Measurements from ENCODE around the gene BET1. TPM values are rescaled to one million over a fixed set of nuclear protein-coding genes. Genes with fewer than 3 reads are reported as not detected.

Gene BET1
- total RNA-seq, 4 donors from 2014 or later = 7.0 to 11.0 (median 9.2) TPM

GRCh38 chr7:93945756-93946535, 58.2 kb downstream of the BET1 start:
- in situ Hi-C loops (cut with MboI; ENCODE audit: low sequenced_read_pairs in 4 of 4) (no loop called here), intact Hi-C loops (cut with DNase I; ENCODE audit: low total_unique reads) (no loop called here)
- Histone ChIP-seq H3K36me3 (no peaks in the 10 kb centered on the region), H3K4me3 (no peak overlapping the region), H3K4me1 (no peaks in the 10 kb centered on the region), H3K27me3 (no peaks in the 10 kb centered on the region), H3K9me3 (no peaks in the 10 kb centered on the region), H3K27ac (peak overlapping the region in 3 of 4 donors; percentile 52 to 70 (median 67))
- ATAC-seq = no peak
- DNase-seq = no peak
- no peak for TF ChIP-seq POLR2A (IDR thresholded peaks at IDR 0.05)
- TF ChIP-seq, protein P1, sequence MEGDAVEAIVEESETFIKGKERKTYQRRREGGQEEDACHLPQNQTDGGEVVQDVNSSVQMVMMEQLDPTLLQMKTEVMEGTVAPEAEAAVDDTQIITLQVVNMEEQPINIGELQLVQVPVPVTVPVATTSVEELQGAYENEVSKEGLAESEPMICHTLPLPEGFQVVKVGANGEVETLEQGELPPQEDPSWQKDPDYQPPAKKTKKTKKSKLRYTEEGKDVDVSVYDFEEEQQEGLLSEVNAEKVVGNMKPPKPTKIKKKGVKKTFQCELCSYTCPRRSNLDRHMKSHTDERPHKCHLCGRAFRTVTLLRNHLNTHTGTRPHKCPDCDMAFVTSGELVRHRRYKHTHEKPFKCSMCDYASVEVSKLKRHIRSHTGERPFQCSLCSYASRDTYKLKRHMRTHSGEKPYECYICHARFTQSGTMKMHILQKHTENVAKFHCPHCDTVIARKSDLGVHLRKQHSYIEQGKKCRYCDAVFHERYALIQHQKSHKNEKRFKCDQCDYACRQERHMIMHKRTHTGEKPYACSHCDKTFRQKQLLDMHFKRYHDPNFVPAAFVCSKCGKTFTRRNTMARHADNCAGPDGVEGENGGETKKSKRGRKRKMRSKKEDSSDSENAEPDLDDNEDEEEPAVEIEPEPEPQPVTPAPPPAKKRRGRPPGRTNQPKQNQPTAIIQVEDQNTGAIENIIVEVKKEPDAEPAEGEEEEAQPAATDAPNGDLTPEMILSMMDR (IDR thresholded peaks at IDR 0.05 in 4 of 5, conservative IDR thresholded peaks at IDR 0.05 in 1 of 5) = no peak

GRCh38 chr7:93945083-93945482, 59.1 kb downstream of the BET1 start:
- H3K4me1 ChIP-seq = no peaks in the 10 kb centered on the region
- no peaks in the 10 kb centered on the region for H3K36me3 ChIP-seq
- no peak overlapping the region for H3K4me3 ChIP-seq
- no peak for DNase-seq
- H3K27me3 ChIP-seq = no peaks in the 10 kb centered on the region
- H3K27ac ChIP-seq = peak overlapping the region; percentile 47 to 70 (median 60)
- in situ Hi-C loops (cut with MboI; ENCODE audit: low sequenced_read_pairs in 4 of 4) (no loop called here), intact Hi-C loops (cut with DNase I; ENCODE audit: low total_unique reads) (no loop called here)
- no peaks in the 10 kb centered on the region for H3K9me3 ChIP-seq
- no peak for TF ChIP-seq POLR2A (IDR thresholded peaks at IDR 0.05)
- TF ChIP-seq, protein P1 (IDR thresholded peaks at IDR 0.05 in 4 of 5, conservative IDR thresholded peaks at IDR 0.05 in 1 of 5) = no peak
- ATAC-seq = no peak

- no peak for TF ChIP-seq POLR2A (IDR thresholded peaks at IDR 0.05)
- TF ChIP-seq, protein P1 (IDR thresholded peaks at IDR 0.05 in 4 of 5, conservative IDR thresholded peaks at IDR 0.05 in 1 of 5) = no peak
- H3K27me3 ChIP-seq = no peaks in the 10 kb centered on the region
- no peaks in the 10 kb centered on the region for H3K9me3 ChIP-seq
- no peaks in the 10 kb centered on the region for H3K4me1 ChIP-seq
- H3K36me3 ChIP-seq = no peaks in the 10 kb centered on the region
- peak; percentile 50 to 78 for ATAC-seq
- no peak for DNase-seq
- H3K4me3 ChIP-seq = peak overlapping the region in 1 of 4 donors; percentile 6
- intact Hi-C loops (cut with DNase I; ENCODE audit: low total_unique reads) = no loop called here
- in situ Hi-C loops (cut with MboI; ENCODE audit: low sequenced_read_pairs in 4 of 4) = no loop called here
- peak overlapping the region; percentile 47 to 70 (median 60) for H3K27ac ChIP-seq
Observed at GRCh38 chr7:93944673-93945072, 59.5 kb downstream of the BET1 start.

GRCh38 chr7:93943816-93944540, 60.2 kb downstream of the BET1 start:
- intact Hi-C loops (cut with DNase I; ENCODE audit: low total_unique reads) = no loop called here
- no peaks in the 10 kb centered on the region for H3K4me1 ChIP-seq
- H3K27me3 ChIP-seq = no peaks in the 10 kb centered on the region
- TF ChIP-seq POLR2A (IDR thresholded peaks at IDR 0.05) = no peak
- TF ChIP-seq, protein P1 (IDR thresholded peaks at IDR 0.05 in 4 of 5, conservative IDR thresholded peaks at IDR 0.05 in 1 of 5) = no peak
- no peak for ATAC-seq
- no peaks in the 10 kb centered on the region for H3K9me3 ChIP-seq
- no peak for DNase-seq
- in situ Hi-C loops (cut with MboI; ENCODE audit: low sequenced_read_pairs in 4 of 4) = no loop called here
- peak overlapping the region in 1 of 4 donors; percentile 6 for H3K4me3 ChIP-seq
- no peaks in the 10 kb centered on the region for H3K36me3 ChIP-seq
- peak overlapping the region in 3 of 4 donors; percentile 41 to 58 (median 55) for H3K27ac ChIP-seq

Other genes starting within 250 kb of the BET1 start
- 1 to 10 TPM in 3 of 4 donors, not detected in 1; 1.3 to 3.7 (median 1.5) TPM for gene TFPI2, start 113.6 kb downstream of the BET1 start, total RNA-seq
- gene GNGT1, start 97.8 kb downstream of the BET1 start, total RNA-seq = not detected
- 10 to 100 TPM in 1 of 4 donors, 1 to 10 TPM in 3; 4.6 to 11.4 (median 6.9) TPM for gene GNG11, start 82.6 kb downstream of the BET1 start, total RNA-seq

Data from gastrocnemius medialis (tissue), 4 donors.